Lung (tissue), 12 donors: ENCODE results near the gene SH2D1B. TPM values are rescaled to one million over a fixed set of nuclear protein-coding genes. Genes with fewer than 3 reads are reported as not detected.

Experiments used
- ATAC-seq: fragments of 200-7000 bp; cut with Tn5 transposase; one replicate; pipeline ENCODE4 v1.9.1; 2020; ENCODE audit warnings: moderate number of reproducible peaks; ENCODE audit not compliant: insufficient read depth, low FRiP score
- DNase-seq, 3 donors: peaks; one replicate each; pipeline ENCODE4 v3.0.0-alpha.2; 2013 to 2017
- H3K27ac ChIP-seq, 2 donors: one replicate each; pipeline ENCODE4 v1.5.1; 2013; ENCODE audit warnings: mild to moderate bottlenecking in 2 of 2, moderate library complexity in 2 of 2, control low read depth in 1 of 2, inconsistent platforms in 1 of 2, low read depth in 1 of 2, low read length in 1 of 2
- H3K27me3 ChIP-seq, 3 donors: one replicate each; pipeline ENCODE4 v1.5.1; 2013; ENCODE audit warnings: low read length in 2 of 3; ENCODE audit not compliant: control insufficient read depth in 3 of 3, insufficient read depth in 3 of 3
- H3K36me3 ChIP-seq, 4 donors: one replicate each; pipeline ENCODE4 v1.5.1; 2013; ENCODE audit warnings: low read length in 4 of 4, mild to moderate bottlenecking in 1 of 4, moderate library complexity in 1 of 4; ENCODE audit not compliant: control insufficient read depth in 4 of 4, insufficient read depth in 4 of 4
- H3K4me1 ChIP-seq, 5 donors: one replicate each; pipeline ENCODE4 v1.5.1; 2013; ENCODE audit warnings: low read length in 5 of 5, mild to moderate bottlenecking in 2 of 5, moderate library complexity in 1 of 5; ENCODE audit not compliant: control insufficient read depth in 5 of 5, insufficient read depth in 5 of 5
- H3K4me3 ChIP-seq: one replicate; pipeline ENCODE4 v1.5.1; 2013; ENCODE audit warnings: mild to moderate bottlenecking, control low read depth, moderate library complexity
- H3K9ac ChIP-seq, 2 donors: one replicate each; pipeline ENCODE4 v1.5.1; 2013; ENCODE audit warnings: low read length in 2 of 2, control low read depth in 1 of 2; ENCODE audit not compliant: insufficient read depth in 1 of 2
- H3K9me3 ChIP-seq, 4 donors: one replicate each; pipeline ENCODE4 v1.5.1; 2013; ENCODE audit warnings: low read length in 3 of 4, mild to moderate bottlenecking in 1 of 4, moderate library complexity in 1 of 4; ENCODE audit not compliant: control insufficient read depth in 4 of 4, insufficient read depth in 3 of 4
- CTCF ChIP-seq: IDR thresholded peaks from 2 replicates; pipeline ENCODE4 v1.5.1; 2012; ENCODE audit warnings: mild to moderate bottlenecking; ENCODE audit errors: control extremely low read depth, extremely low read depth
- WGBS, 2 donors: extraction: QIAGEN DNeasy Blood & Tissue Kit; methylation state at CpG; one replicate each; pipeline ENCODE4 v1.1.7; 2013; 5-methylcytosine and 5-hydroxymethylcytosine counted together
- polyA plus RNA-seq, 2 donors: library from polyadenylated mRNA; stranded (reverse); fragments of 200-250 nt; gene quantifications; one replicate each; pipeline ENCODE4 v1.2.1, GENCODE V29; 2013
- total RNA-seq, 2 donors: library from RNA; depleted of rRNA in 1 of 2; stranded (reverse); fragments of >200 nt in 1 of 2; gene quantifications; one replicate each; pipeline ENCODE4 v1.2.1, GENCODE V29; 2014 to 2021
- donor health status: control.
- donor health status: control.
- donor health status: Bipolar disorder and iron deficiency.
- donor health status: healthy.
- donor health status: DM: yes; HTN: yes; CAD: no.

SH2D1B gene
- total and polyA plus RNA-seq, 4 donors: 0.26 to 1.6 (median 1.0) TPM

DNA sequence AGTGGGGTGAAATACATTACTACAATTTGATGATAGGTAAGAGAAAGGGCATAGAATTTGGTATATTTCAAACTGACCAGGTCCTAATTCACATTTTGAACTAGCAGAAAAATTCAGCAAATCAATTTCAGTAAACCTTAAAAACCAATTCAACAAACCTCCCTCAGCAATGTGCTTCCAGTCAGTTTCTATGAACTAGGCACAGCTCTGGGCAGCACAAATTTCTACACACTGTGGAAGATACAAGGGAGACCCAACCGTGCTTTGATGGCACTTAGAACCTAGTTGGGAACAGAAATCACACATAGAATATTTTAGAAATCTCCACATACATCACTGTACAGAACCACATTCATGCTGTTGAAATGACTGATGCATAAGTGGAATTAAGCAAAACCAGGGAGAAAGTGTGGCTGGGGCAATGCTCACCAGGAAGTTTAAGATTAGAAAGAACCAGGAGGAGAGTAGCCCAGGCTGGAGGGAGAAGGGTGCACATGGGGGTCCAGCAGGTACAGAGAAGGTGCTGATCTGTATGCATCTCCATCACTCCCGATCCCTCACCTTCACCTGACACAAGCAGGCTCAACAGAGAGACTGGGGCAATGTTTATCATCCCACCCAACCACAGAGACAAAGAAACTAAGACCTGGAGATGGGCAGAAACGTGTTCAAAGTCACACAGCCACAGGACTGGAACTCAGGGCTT lies 15.6 kb downstream of the SH2D1B start:
- 83 to 93% methylated on average over 3 of the region's 3 CpGs for WGBS, 2 donors
- DNase-seq (no peak), ATAC-seq (no peak)
- Histone ChIP-seq H3K9me3 (no peaks in the 10 kb centered on the region), H3K4me1 (peaks cover 0 to 3% (median 0%) of the 10 kb centered on the region in 5 donors), H3K4me3 (no peak overlapping the region), H3K27ac (no peak overlapping the region), H3K36me3 (no peaks in the 10 kb centered on the region), H3K27me3 (no peaks in the 10 kb centered on the region), H3K9ac (no peak overlapping the region)
- no peak for TF ChIP-seq CTCF

- TF ChIP-seq CTCF: peak; percentile 52
- DNase-seq: peak in 2 of 3 donors; percentile 52 to 65
- no peaks in the 10 kb centered on the region for H3K36me3 ChIP-seq
- 46 to 50% methylated on average over 4 of the region's 4 CpGs for whole genome bisulfite sequencing, 2 donors
- no peaks in the 10 kb centered on the region for H3K27me3 ChIP-seq
- ATAC-seq: peak; percentile 43
- H3K27ac ChIP-seq: no peak overlapping the region
- peaks cover 0 to 3% (median 0%) of the 10 kb centered on the region in 5 donors for H3K4me1 ChIP-seq
- no peaks in the 10 kb centered on the region for H3K9me3 ChIP-seq
- H3K4me3 ChIP-seq: no peak overlapping the region
- no peak overlapping the region for H3K9ac ChIP-seq
Observed at GRCh38 chr1:162391790-162392563, 20.0 kb downstream of the SH2D1B start.

GRCh38 chr1:162390396-162391185 lies 21.3 kb downstream of the SH2D1B start:
- Histone ChIP-seq H3K9me3 (no peaks in the 10 kb centered on the region), H3K9ac (no peak overlapping the region), H3K4me3 (no peak overlapping the region), H3K27ac (no peak overlapping the region), H3K36me3 (no peaks in the 10 kb centered on the region), H3K4me1 (peaks cover 0 to 3% (median 0%) of the 10 kb centered on the region in 5 donors), H3K27me3 (no peaks in the 10 kb centered on the region)
- 82% methylated on average over 15 of the region's 15 CpGs for WGBS, 2 donors
- no peak for TF ChIP-seq CTCF
- DNase-seq (no peak), ATAC-seq (no peak)
